Measurements from ENCODE around the gene HERC2.
"Not testable (repeated sequence)": the region's sequence is repeated elsewhere in the genome, so short reads cannot be mapped to it uniquely, and the experiment has no call there.

HERC2 gene

DNA sequence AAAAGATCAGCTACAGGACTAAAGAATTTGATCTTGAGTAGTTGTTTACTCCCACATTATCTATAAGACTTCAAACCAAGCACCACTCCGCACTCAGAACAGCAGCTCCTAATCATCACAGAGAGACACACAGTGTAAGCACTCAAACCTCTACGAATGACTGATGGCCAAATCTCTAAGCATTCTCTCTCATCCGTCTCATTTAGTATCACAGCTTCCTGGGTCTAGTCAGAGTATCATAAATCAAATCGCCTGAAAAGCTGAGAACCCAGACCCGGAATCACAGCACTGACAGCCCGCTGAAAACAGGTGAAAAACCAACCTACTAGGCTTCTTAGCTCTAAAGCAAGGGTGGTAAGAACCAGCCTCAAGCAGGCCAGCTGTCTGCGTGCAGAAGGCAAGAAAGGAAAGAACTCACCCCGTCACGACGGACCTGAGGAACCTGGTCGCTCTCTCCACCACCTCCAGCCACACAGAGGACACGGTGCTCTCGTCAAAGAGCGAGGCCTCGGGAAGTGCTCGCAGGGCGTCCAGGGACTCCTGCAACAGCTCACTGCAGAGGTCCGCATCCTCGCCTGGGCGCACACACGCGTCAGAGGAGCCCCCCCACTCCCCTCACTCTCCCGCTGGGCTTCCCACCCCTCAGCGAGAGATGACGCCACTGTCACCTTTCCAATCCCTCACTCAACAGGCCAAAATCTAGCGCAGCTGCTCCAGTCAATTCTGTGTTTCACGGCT, 47.9 kb downstream of the HERC2 start:
- no peak for DNase-seq (ENCODE audit: low read depth, low spot score)

DNA sequence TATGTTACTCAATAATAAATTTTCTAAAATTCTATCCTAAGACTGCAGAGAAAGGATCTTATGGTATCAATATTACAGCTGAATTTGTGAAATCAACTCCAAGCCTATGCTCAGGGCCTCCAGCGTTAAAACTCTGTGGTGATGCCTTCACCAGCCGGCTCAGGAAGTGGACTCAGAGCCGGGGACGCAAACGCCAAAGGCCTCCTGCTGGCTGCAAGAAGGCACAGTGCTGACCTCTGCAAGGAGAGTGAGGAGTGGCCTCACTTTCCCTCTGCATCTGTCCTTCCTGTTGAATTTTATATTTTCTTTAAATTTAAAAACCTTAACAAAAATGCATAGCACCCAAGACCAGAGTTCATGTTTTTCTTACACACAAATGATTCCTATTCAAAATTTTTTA, 48.5 kb downstream of the HERC2 start:
- DNase-seq (ENCODE audit: low read depth, low spot score) = no peak

DNA sequence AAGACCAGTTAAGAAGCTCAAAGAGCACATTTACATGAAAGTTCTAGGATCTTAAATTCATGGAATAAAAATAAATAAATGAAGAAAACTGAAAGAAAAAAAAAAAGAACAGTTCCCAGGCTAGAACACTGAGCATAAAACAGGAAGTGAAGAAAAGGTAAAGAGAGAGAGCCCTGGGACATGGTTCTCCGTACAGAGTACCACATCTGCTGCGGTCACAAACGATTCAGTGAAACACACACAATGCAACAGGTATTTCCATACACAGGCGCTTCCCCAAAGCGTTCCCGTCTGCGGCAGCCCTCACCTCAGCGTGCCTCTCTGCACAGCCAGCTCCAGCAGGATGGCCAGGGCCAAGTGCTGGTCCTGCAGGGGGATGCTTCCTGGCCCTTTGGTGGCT, 49.4 kb downstream of the HERC2 start:
- DNase-seq (ENCODE audit: low read depth, low spot score) = no peak

DNA sequence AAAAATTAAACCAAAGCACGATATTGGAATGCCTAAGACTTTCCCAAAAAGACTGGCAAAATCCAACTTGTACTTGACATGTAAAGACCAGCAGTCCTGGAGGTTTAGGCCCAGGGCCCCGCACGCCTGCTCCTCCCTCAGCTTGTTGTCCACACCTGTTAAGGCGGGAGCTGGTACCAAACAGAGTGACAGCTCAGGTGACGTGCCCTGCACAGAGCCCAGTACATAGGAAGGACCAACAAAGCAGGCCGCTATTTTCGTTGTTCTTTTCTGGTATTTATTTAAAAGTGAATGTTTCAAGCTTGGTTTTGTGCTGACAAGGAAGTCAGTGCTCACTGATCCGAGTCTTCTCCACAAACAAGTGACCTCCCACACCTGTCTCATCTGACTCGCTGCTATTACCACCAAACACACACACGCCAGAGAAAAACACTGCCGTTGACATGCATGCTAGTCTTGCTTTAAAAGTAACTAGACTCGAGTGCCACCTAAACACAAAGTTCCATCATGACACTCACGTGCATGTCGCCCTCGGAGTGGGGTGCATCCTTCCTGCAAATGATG, 50.2 kb downstream of the HERC2 start:
- DNase-seq (ENCODE audit: low read depth, low spot score) = no peak

DNA sequence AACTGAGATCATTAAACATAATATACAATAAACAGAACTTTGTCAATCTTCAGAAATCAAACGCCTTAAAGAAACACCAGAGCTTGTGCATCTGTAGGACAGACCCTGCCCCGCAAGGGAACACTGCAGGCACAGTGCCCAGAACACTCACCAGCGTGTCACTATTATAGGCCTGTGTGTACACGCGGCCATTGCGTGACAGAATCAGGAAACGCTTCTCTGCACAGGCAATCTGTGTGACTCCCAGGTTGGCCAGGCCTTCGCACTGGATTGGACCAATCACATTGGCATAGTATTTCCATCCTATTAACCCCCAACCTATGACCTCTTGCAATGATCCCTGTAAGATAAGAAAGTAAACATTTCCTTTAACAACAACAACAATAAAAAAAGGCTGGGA, 52.9 kb downstream of the HERC2 start:
- no peak for DNase-seq (ENCODE audit: low read depth, low spot score)

DNA sequence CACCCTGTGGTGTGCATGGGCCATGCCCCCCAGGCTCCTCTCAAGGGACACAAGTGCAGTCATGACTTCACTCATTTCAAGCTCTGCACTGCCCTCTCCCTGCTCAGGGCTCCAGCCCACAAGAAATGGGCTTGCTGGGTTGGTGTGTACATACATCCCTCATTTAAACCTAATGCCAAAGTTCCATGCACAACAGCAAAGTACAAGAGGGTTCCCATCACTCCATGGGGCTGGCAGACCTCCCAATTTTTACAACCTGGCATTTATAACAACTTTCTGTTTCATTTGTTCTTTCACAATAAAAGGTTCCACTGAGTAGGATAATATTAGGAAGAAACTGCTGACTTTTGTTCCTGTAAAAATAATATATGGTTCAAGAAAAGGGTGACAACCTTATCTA, 54.3 kb downstream of the HERC2 start:
- DNase-seq (ENCODE audit: low read depth, low spot score) = no peak

DNA sequence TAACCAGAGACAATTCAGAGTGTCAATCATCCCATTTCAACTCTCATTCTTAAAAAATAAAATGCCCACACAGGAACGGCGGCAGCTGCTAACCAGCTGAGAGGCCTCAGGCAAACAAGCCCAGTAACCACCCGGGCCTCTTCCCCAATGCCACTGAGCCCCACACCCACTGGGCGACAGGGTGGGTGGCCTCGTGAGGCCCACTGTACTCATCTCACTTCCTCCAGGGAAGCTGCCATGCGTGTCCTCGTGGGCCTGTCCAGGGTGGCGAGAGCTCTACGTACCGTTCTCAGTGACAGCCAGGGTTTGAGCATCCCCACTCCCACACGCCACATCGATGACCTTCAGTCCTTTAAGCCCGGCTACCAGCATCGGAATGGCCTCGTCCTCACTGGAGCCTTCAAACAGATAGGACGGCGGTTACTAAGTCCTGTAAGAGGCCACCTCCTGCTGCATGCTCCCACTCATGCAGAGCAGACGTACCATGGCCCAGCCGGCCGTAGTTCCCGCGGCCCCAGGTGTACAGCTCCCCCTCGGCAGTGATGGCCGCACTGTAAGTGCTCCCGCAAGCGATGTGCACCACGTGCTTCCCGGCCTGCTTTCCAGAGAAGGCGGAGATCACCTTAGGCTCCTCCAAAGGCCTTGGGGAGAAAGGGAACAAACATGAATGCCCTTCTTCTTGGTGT, 56.5 kb downstream of the HERC2 start:
- no peak for DNase-seq (ENCODE audit: low read depth, low spot score)

DNA sequence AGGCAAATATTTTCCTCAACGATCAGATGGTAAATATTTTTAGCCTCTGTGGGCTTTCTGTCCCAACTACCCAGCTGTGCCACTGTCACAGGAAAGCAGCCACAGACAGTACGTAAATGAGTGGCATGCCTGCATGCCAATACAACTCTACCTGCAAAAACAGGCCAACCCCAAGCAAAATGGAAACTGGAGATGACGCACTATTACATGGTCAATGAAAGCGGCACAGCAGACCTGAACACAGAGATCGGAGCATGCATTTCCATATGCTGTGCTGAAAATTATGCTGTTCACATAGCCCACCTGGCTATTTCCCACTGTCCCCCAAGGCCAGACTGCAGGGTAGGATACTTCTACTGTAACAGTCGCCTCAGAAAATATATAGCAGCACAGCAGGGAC, 57.8 kb downstream of the HERC2 start:
- no peak for DNase-seq (ENCODE audit: low read depth, low spot score)

DNA sequence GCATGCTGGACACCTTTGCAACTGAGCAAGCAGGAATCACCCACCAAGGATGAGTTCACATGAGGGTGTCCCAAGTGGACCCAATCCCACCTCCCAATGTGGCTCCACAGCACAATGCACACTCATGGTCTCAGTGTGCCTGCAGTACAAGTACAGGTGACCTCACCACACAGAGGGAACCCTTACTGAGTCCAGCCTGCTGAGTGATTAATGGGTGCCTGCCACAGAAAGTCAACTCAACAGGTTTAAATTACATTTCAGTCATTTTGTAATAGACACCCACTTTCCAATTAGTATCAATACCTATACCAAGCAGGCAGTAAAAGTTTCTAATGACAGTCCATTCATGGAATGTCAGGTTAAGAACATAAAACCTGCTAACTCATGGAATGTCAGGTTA, 59.5 kb downstream of the HERC2 start:
- no peak for DNase-seq (ENCODE audit: low read depth, low spot score)

DNA sequence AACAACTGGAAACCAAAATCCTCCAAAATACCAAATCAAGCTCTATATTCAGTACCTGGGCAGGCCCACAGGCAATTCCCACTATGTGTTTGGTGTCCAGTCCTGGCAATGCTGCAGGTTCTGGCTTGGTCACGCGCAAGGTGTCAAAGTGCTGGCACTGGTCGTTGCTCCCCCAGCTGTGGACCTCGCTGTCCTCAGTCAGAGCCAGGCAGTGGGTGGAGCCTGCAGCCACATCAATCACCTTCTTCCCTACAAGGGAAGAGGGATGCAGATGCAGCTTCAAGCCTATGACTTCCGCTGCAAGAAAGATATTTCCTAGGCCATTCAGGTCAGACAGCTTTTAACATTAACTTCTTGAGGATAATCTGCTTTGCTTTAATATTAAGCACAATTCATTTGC, 61.3 kb downstream of the HERC2 start:
- no peak for DNase-seq (ENCODE audit: low read depth, low spot score)

DNA sequence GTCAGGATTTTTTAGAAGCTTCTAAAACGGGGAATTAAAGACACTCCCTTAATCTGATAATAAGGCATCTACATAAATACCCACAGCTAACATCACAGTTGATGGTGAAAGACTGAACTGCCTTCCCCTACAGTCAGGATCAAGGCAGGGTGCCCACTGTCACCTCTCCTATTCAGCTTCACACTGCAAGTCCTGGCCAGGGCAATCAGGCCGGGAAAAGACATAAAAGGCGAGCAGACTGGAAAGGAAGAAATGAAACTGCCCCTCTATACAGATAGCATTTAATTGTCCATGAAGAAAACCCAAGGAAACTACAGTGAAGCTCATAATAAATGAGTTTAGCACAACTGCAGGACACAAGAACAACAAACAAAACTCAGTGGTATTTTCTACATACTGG, 61.7 kb downstream of the HERC2 start:
- DNase-seq (ENCODE audit: low read depth, low spot score) = no peak

DNA sequence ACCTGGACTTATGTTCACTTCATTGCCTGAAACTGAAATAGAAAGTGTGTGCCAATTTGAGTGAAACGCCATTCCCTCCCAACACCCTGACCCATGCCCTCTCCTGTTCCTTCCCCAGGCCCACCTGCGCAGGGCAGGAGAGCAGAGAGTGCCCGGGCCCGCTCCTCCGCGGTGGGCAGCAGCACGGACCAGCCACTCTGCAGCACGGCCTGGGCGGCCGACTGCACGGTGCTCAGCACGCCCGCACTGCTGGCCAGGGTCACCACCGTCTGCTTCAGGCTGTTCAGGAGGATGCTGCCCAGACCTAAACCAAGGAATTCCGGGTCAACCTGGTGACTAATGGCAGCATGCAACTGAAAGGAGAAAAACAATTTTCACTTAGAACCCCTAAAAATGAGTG, 66.0 kb downstream of the HERC2 start:
- DNase-seq (ENCODE audit: low read depth, low spot score) = no peak

DNA sequence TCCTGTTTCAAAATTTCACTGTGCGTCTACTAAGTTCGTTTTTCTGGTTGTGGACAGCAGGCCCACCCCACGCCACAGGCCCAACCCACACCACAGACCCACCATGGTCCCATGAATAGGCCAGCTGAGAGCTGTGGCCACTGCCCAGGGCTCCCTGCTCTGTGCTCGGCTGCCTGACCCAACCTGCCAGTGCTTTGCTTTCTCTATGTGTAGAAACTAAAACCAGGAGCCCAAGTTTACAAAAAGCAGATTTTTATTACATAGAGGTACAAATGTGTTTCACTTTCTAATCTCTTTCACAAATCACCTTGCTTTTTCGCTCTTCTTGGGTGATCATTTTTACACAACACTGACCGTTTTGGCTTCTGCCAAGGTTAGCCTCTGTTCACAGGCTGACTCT, 69.1 kb downstream of the HERC2 start:
- no peak for DNase-seq (ENCODE audit: low read depth, low spot score)

DNA sequence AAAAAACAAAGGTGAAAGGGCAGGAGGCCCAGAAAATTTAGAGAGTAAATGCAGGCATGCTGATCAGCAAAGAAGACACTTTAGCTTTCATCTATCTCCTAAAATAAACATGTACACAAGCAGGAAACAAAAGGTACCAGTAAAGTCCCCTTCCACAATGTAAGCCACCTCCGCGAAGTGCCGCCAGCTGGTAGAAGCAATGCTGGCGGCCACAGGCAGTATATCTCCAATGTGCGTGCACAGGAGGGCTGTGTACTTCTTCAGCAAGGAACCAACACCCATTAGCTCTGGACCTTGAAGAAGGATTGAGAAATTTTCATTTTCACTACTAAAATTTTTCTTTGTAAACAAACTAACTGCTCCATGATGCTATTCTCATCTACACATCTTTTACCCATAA, 75.4 kb downstream of the HERC2 start:
- DNase-seq (ENCODE audit: low read depth, low spot score) = no peak

DNA sequence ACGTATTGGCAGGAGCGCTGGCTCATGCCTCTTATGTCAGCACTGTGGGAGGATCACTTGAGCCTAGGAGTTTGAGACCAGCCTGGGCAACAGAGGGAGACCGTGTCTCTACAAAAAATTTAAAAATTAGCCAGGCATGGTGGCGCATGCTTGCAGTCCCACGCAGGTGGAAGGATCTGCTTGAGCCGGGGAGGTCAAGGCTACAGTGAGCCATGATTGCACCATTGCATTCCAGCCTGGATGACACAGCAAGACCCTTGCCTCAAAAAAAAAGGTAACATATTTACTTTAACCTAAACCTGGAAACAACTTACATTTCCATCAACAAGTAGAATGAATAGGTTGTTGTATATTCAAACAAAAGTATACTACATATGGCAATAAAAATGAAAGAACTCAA, 78.1 kb downstream of the HERC2 start:
- no peak for DNase-seq (ENCODE audit: low read depth, low spot score)

DNA sequence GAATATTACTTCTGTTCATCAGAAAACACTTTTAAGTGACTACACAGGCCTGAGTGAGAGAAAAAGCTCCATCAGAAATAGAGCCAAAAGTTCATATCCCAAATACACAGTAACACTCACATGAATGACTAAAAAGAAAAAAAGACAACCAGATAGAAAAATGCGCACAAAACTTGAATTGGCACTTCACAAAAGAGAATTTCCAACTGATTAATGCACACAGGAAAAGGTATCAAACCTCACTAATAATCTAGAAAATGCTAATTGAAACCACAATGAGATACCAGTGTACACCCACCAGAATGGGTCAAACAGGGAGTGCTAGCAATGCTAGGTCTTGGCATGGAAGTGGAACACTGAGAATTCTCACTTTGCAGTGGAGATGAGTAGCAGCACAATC, 78.6 kb downstream of the HERC2 start:
- no peak for DNase-seq (ENCODE audit: low read depth, low spot score)

DNA sequence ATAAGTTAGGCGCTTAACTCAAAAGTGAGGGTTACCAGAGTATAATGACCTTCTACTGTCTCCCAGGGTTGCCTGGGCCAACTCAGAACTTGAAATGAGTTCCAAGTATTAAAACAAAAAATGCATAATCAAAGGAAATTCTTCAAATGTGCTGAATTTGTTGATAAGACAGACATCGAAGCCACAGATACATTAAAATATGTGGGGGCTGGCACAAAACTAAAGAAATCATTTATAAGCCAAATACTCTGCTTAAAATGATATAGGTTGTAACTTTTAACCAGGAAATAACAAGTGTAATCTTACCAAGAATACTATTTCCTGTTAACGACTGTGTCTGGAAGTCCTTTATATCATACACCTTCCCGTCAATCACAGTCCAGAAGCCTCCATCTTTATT, 83.7 kb downstream of the HERC2 start:
- not testable (repeated sequence) for DNase-seq (ENCODE audit: low read depth, low spot score)

DNA sequence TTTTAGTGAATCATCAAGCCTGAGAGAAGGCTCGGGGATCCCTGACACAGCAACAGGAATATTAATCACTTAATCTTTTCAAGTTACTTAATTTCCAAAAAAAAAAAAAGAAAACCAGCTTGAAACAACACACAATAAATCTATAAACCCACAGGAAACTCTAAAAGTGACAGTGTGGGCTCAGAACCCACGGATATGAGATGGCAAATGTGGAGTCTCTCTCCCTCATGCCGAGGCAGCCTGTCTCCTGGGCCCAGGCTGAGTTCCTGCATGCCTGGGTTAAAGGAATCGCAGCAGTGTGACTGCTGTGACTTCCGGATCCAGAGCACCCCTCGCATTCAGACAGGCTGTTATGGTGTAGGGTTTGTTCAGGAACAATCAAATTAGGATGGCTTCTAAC, 90.2 kb downstream of the HERC2 start:
- DNase-seq (ENCODE audit: low read depth, low spot score) = not testable (repeated sequence)

DNA sequence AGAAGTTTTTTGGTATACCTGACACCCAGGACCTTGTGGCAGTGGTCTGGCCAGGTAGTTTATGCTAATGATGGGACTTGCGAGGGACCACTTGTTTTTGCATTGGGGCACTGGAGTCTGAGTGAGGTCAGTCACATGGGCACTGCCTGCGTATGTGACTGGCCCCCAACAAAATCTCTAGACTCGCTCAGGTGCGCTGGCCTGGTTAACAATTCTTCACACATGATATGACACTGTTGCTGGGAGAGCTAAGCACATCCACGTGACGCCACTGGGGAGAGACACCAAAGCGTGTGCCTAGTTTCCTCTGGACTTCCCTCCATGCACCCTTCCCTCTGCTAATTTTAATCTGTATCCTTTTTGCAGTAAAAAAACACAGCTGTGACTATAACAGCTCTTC, 90.6 kb downstream of the HERC2 start:
- DNase-seq (ENCODE audit: low read depth, low spot score) = not testable (repeated sequence)

DNA sequence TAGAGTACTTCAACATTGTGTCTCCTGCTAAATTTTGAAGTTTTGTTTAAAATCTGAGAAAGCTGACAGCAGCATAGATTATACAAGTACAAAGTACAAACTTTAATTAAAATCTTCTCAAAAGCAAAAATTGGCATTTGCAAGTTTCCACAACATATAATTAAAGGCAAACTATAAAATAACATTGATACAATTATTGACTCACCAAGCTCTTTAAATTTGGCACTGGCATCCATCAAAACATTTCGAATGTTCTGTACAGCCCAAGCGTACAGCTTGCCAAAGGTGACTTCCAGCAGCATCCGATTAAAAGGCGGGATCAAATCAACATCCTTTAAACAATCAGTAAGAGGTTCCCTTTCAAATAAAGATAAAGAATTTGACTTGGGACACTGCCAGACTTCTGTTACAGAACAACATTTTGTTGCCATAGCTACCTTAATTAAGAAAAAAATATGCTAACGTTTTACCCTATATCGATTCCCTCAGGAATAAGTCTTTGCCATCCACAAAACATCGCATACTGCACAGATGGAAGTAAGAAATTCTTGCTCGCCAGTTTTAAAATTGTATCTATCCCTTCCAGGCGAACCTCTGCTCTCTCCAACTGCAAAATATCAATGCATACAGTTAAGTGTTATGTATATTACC, 92.9 kb downstream of the HERC2 start:
- not testable (repeated sequence) for DNase-seq (ENCODE audit: low read depth, low spot score)

DNA sequence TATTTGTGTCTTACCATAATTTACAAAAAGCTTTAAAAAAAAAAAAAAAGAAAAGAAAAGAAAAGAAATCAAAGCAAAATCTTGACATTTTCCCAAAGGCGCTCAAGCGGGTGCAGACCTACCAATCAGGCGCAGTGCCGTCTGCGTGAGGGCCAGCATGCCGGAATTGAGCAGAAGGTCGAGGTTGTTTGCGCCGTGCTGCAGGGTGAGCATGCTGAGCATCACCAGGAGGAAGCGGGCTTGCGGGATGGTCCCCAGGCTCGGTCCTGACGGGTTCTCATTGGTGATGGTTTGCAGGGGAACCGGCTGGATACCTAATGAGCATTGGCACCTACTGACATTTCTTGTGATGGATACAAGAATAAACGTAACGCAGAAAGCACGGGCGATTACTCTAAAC, 93.9 kb downstream of the HERC2 start:
- no peak for DNase-seq (ENCODE audit: low read depth, low spot score)

DNA sequence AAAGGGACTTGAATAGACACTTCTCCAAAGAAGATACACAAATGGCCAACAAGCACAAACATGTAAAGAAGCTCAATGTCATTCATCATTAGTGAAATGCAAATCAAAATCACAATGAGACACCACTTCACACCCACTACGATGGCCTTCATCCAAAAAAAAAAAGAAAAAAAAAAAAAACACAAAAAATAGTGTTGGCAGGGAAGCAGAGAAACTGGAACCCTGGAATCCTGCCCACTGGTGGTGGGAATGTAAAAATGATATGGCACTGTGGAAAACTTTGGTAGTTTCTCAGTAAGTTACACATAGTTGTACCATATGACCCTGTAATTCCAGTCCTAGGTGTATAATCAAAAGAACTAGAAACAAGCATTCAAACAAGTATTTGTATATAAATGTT, 94.7 kb downstream of the HERC2 start:
- DNase-seq (ENCODE audit: low read depth, low spot score) = not testable (repeated sequence)

DNA sequence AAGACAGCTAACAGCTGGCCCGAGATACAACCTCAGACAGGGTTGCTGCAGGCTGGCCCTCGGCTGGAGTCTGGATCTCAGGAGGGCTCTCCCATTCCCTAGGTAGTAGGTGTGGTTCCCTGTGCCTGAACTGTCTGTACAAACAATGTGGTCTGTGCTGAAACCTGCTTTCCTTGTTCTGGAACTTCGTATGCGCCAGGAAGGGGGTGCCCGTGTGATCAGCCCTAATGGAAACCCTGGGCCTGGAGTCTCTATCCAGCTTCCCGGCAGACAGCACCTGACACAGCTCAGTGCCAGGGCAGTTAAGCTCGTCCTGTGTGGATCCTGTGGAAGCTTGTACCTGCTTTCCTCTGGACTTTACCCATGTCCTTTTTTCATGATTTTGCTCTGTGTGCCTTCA, 99.4 kb downstream of the HERC2 start:
- DNase-seq (ENCODE audit: low read depth, low spot score) = not testable (repeated sequence)

All from activated naive CD8-positive, alpha-beta T cell treated with anti-CD3 and anti-CD28 coated beads, Interleukin-2, amount 50 U/mL, for 16 hours (primary cell).